Stimulated activated CD4-positive, alpha-beta T cell treated with anti-CD3 and anti-CD28 coated beads, Interleukin-2, amount 100 ng/mL, for 4 hours (primary cell): ENCODE data around the gene MTERF1.
"Not testable (repeated sequence)": the region's sequence is repeated elsewhere in the genome, so short reads cannot be mapped to it uniquely, and the experiment has no call there.

Source experiments
- DNase-seq: peaks from one replicate; pipeline ENCODE4 v3.0.0-alpha.2; 2020; ENCODE audit warnings: low read depth

Gene MTERF1

DNA sequence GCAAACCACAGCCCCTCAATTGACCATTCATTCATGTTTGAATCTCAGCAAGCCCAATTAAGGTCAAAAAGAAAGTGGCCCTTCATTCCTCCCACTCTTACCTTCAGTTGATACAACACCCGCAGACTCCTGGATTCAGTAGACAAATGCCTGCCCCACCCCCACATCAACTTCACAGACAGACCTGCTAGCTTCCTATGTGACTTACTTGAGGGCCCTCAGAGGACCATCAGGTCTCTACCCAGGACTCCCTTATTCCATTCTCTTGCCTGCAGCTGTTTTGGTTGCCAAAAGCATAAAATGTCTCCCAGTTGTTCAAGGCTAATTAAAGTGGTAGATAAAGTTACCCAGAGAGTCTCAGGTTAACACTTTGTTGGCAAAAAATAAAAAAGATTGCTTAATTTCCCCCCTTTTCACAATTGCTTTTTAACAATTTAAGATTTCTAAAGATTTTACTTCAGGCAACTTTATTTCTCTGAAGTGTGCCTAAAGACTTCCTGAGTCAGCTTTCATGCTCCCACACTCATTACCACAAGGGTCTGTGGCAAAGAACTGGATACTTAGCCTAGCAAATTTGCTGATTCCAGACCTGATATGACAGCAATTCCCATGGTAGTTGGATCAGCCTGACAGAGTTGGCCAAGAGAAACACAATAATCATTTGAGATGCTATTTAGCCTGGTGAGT, 3.3 kb upstream of the MTERF1 start:
- no peak for DNase-seq

DNA sequence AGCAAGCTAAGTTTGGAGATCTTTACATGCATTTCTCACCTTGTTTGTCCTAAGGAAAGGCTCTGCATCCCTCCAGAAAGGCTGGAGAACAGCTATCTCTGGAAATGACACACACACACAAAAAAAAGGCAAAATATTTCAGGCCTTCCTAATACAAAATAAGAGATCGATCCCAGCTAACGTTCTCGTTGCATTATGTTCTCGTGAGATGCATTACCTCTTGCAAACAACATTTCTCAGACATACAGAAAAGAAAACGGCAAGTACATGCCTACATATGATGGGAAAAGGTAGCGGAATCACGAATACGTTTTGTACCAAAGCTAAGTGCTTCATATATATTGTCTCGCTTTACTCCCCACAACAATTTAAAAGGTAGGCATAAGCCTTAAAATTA, 488 bp downstream of the MTERF1 start:
- DNase-seq, result no peak

DNA sequence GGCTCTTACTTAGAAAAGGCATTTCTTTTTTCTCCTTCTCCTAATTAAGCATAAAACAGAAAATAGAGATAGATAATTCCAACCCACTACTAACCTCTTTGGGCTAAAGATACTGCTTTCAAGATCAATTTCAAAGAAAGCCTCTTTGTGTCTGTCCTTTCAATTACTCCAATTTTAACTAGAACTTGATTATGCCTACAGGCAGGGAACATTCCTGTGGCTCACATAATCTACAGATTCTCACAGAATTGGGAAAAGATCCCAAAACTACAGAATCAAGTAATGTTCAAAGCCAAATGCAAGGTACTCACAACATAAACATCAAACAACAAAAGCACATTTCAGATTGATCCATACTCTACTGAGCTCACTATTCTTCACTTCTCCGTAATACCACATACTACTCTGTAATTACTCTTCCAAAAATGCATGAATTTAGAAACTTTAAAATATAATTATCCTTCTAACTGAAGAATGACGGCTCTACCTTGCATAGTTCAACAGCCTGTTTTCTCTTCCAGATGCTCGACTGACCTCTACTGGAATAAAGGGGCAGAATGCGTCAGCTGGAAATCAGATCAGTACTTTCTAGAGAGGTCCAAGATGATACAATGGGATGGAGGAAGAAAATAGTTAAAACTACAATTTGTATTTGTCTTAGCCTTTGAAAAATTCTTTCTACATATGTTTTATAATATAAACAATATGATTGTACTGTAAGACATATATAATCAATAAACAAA, 3.9 kb downstream of the MTERF1 start:
- DNase-seq, result no peak

DNA sequence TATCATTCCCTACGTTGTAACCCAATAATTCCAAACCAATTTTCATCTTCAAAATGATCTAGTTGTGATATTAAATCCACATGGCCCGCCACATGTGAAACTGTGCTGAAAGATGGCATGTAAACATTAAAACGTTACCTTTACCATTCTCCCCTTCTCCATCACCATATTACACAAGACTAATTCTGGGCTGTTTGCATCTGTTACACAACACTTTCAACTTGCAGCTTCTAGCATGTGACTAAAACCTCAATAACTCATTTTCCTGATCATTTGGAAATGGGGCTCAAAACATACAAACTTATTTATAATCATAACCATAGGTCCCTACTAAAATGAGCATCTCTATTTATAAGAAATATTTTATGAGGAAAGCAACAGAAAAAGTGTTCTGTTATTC, 4.7 kb downstream of the MTERF1 start:
- no peak for DNase-seq

DNA sequence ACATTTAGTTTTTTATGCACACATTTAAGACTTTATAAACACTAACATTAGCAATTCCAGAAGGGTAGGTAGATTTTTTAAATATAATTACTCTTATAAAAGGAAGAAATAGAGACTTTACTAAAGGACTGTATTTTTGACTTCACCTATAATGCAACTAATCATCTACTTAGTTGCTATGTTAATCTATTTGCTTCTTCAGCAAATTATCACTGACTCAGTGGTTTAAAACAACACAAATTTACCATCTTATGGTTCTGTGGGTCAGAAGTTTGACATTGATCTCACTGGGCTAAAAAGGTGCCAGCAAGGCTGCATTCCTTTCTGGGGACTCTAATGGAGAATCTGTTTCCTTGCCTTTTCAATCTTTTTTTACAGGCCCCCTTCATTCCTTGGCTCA, 7.6 kb downstream of the MTERF1 start:
- no peak for DNase-seq

DNA sequence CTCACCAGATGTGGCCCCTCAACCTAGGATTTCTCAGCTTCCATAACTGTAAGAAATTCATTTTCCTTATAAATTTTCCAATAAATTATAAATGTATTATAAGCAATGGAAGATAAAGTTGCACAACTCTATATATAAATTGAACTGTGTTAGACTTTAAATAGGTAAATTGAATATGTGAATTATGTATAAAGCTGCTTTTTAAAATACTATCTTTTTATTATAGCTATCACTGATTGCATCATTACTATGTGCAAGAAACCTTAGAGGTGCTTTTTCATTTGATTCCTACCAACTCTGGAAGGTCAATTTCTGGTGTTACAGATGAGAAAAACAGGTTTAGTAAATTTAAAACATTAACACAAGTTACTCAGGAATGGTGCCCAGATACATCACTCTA, 8.4 kb downstream of the MTERF1 start:
- no peak for DNase-seq

DNA sequence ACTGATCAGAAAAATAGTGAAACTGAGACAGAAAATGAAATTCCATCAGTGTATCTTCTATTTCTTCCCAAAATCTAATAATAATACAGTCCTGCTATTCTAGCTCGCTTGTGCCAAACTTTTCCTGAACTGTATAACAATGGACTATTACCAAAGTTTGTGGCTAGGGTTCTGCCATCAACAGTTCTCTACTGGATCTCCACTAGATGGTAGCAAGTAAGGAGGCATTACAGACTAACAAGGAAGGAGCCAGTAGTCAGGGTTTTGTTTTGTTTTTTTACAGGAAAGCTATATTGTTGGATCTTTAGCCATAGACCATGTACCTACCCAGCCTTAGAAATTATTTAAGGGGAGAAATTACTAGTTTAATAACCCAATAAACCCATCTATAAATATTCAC, 10.8 kb downstream of the MTERF1 start:
- DNase-seq, result no peak

DNA sequence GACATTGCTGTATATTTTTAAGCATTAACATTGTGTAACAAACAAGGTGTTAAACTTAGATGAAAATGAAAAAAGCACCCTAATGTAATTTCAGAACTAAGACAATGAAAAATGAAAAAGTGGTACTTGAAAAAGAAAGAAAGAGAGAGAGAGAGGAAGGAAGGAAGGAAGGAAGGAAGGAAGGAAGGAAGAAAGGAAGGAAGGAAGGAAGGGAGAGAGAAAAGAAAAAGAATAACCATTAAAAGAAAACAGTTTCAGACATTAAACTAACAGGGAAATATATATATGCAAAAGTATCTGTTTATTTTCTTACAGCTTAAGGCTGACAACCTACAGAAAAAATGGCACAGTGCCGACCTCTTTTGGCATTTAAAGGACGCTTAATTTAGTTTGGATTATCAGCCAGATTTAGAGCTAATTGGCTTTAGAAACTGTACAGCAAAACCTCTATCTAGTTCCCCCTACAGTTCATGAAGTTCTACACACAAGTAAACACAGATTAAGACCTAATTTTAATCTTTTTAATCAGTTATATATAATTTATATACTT, 13.8 kb downstream of the MTERF1 start:
- no peak for DNase-seq

DNA sequence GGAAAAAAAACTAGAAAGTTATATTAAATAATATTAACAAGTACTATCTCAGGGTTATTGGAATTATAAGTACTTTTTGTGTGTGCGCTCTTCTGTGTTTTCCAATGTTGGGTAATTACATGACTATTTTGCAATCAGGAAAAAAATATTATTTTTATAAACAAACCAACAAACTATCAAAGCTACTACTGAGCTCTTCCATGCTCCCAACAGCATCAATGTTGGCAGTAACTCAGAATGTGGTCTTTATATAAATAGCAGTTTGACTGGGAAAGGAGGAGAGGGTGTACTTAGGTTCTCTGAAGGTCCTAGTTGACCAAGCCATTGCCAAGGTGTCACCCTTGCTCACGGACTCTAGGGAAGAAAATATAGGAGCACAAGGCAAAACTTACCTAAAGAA, 15.0 kb downstream of the MTERF1 start:
- DNase-seq, result no peak

DNA sequence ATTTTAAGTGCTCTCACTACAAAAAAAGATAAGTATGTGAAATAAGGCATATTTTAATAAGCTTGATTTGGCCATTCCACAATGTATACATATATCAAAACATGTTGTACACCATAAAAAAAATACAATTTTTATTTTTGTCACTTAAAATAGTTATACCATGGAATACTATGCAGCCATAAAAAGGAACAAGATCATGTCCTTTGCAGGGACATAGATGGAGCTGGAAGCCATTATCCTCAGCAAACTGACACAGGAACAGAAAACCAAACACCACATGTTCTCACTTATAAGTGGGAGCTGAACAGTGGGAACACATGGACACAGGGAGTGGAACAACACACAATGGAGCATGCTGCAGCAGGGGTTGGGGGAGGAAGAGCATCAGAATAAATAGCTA, 15.9 kb downstream of the MTERF1 start:
- not testable (repeated sequence) for DNase-seq

DNA sequence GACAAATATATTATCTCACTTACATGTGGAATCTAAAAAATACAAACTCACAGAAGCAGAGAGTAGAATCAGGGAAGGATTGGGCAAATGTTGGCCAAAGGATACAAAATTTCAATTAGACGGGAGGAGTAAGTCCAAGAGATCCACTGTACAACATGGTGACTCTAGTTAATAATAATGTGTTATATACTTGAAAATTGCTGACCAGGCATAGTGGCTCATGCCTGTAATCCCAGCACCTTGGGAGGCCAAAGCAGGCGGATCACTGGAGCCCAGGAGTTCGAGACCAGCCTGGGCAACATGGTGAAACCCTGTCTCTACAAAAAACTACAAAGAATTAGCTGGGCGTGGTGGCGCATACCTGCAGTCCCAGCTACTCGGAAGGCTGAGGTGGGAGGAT, 16.4 kb downstream of the MTERF1 start:
- DNase-seq, result no peak

DNA sequence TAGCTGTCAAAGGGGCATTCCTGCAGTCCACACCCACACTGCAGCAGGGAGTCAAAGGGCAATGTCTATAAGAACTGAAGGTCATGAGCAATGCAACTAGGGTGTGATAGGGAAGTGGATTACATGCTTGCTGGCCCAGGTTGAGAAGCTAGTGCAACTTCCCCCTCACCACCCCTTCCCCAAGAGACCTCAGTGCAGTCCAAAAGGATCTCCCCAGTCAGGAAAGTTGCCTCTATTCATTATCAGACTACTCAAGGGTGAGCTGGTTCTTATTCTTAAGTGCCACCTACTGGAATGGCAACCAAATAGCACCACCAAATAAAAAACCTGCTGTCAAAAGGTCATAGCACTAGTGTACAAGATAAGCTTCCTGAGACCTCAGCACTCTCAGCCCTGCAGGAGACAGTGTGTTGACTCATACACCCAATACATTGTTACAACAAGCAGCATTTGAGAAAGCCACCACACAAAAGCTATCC, 28.2 kb downstream of the MTERF1 start:
- no peak for DNase-seq

DNA sequence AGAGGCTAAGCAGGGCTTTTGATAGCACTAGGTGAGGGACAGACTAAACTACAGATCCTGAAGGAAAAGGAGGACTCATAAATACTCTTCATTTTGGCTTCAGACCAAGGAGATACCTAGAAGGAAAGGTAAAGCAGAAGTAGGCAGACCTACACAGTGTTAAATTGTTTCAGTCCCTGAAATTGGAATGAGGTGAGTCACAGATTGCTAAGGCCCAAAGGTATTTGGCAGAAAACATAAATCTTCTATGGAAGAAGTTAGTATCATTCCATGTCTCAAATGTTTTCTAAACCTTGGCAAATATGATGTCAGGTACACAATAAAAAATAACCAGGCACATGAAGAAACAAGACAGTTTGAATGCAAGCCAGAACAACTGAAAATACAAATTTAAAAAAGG, 30.0 kb downstream of the MTERF1 start:
- no peak for DNase-seq

DNA sequence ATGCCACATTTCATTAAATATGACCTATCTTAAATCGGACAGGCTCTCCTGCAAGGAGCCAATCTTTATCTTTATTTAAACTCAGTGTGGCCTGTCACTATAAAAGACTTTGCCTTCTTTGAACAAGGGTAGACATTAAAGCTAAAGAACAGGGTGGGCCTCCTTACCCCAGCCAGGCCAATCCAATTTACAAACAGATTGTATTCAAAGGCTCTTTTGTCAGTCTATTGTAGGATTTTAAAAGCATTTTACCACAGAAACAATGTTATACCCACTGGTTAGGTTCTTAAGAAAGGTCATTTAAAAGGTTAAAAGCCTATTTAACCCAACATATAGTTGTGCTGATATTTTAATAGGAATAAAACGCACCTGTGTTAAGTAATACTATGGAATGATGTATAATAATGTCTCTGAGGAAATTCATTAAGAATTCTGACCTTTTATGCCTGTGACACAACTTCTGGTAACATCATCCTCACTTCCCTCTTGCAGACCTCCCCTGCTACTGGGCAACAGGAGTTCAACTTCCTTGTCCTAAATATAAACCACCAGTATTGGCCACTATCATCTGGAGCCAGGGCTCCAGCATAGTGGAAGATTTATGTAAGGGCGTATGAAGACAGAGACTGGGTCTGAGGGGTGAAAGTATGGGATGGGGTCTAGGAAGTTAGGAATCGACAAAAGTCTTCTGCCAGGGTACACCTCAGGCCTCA, 32.5 kb downstream of the MTERF1 start:
- no peak for DNase-seq

DNA sequence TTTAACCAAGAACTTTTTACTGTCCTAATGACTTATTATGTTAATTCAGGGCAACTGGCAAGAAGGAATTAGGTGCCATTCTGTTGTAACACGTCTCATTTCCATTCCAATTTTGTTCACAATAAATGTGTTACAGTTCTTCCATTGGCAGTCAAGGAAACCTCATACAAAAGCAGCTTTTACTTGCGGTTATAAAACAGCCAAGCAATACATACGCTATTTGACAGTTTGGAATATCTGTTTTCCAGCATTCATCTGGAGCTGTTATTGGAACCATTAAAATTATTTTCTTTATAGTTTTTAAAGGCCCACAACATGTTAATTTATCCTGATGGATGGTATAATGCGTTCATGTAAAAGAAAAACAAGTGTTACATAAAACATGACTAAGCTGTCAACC, 33.3 kb downstream of the MTERF1 start:
- no peak for DNase-seq

DNA sequence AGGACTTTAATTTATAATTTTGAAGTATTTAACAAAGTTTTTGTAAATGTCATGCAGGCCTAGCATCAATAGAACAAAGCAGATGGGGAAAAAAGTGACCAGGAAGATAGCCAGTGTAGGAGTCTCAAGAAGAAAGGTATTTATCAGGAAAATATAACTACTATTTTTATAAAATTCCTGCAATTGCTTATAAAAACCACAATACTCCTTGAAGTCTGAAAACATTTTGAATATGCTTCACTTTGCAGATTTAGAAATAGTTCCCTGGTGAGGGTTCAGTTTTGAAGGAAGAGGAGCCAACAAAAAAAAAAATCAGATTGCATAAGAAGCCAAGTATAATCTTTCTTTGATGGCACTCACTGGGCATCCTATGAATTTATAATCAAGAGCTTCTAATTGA, 34.1 kb downstream of the MTERF1 start:
- DNase-seq, result no peak

DNA sequence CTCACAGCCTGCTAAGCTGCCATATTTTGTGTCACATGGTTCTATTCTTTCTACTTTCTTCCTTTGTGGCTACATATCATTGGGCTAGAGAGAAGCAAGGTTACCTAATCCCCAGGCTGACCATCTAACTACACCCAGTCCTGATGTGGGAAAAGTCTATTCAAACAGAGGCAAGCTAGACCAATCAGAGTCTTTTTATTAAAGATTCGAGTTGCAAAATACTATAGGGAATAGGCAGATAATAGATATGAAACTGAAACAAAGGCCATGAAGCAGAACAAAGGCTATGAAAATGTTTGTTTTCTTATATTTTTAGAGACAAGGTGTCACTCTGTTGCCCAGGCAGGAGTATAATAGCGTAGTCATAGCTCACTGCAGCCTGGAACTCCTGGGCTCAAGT, 36.7 kb downstream of the MTERF1 start:
- DNase-seq, result no peak

DNA sequence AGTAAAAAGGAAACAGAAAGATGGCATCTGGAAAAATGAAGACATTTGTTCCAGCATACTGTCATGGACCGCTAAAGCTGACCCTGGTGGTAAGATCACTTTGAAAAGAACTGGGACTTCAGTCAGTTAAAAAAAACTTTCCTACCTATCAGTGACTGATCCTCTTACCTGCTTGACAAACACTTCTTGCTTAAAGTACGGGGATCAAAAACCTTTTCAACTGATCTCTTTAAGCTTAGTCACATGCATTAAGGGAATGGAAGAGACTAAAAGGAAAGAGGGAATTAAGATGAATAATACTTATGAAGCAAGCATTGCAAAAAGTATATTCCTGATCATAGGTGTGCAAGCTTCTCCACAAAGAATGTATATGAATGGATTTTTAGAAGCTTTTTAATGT, 42.1 kb downstream of the MTERF1 start:
- DNase-seq, result no peak

DNA sequence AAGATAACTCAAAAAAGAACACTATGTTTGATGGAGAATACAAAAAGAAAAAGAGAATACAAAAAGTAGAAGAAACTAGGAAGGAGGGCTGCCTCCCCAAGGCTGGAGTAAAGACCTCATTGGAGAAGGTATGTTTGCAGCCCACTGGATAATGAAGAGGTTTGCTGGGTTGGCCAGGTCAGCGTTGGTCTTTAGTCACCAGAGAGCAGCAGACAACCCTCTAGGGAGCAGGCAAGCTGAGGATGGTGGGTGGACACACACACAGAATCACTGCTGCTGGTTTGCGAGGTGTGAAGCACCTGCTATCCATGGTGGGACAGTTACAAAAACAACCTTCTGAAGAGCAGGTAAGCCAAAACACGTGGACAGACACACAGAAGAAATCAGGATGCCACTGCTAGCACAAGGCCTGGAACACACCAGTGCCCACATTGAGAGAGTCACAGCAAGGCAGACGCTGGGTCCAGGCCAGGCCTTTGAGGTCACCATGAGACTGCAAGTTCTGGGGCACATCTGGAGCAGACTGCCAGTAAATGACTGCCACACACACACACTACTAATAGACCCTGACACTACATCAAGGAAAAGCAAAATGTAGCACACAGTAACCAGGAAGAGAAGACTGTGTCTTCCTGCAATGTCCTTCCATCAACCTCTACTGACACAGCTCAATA, 43.0 kb downstream of the MTERF1 start:
- no peak for DNase-seq

DNA sequence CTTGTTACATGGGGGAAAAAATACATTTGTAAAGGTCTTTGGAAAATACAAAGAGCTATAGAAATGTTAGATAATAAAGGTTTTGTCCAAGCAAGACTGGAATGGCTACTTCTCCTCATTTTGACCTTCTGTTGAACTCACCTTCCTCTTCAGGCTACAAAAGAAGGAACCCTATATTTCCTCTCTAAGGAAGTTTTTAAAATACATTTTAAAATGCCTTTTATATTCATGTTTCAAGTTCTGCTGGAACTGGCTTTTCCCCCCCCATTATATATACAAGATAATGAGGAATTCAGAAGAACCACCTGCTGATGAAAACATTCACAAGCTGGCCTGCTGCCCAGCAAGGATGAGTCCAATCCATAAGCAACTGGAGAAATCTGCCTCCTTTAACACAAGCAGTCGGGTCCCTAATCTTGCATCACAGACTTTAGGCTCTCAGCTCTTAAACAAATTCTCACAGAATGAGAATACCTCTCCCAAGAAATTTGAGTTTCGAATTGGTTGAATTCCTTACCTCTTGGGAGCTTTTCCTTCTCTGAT, 44.6 kb downstream of the MTERF1 start:
- no peak for DNase-seq

DNA sequence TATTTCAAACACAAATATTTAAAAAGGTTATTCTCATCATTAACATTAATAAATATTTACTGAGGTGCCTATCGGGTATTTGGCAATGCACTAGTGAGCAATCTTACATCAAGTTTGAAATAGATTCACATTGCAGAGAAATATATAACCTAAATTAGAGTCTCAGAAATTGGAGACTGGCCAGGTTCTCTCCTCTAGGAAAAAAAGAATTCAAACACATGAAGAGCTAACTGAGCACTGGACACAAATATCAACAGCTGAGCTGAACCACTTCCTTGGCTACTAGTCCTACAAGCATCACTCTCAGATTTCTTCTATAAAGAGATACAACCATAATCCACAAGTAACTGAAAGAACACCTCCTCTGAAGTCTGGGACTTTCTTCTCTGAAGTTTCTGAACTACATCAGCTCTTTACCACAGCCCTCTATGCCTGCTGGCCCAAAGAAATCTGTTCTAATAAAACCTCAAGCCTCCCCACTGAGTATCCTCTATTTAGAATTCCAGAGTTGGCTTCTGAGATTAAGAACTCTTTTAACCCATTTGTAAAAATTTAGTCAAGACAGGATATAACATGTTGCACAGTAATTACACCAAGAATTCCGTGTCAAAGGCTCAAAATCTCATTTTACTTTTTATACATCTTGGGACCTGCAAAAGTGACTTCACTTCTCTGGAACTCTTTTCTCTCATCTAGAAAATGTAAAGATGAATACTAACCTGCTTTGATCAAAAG, 45.2 kb downstream of the MTERF1 start:
- no peak for DNase-seq
